Testis (tissue), 3 donors: Measurements from ENCODE around the gene EIF2S3B. TPM values are rescaled to one million over a fixed set of nuclear protein-coding genes. Genes with fewer than 3 reads are reported as not detected.

Experiments used
- polyA plus RNA-seq: library from polyadenylated mRNA; stranded (reverse); fragments of 350-450 nt; fragmentation: Illumina TruSeq; extraction: RNeasy Lipid Tissue Mini Kit (QIAGEN cat#74804); gene quantifications from one replicate; pipeline ENCODE4 v1.2.3, GENCODE V29; 2014; ENCODE audit warnings: low read depth, low replicate concordance; ENCODE audit not compliant: insufficient read depth
- small RNA-seq, 2 donors: library from RNA; depleted of rRNA; stranded (forward); fragments of <200 nt; gene quantifications; one replicate each; pipeline ENCODE3, GENCODE V24; 2016
- total RNA-seq, 2 donors: library from RNA; depleted of rRNA; stranded (reverse); fragments of >200 nt; gene quantifications; one replicate each; pipeline ENCODE4 v1.2.3, GENCODE V29; 2016

The EIF2S3B gene
- total and polyA plus RNA-seq, 3 donors from 2014 or later: 2.1 to 4.1 (median 3.9) TPM

Small RNAs within 50 kb of the gene (small RNA-seq; reads per million reads assigned to genes)
- 0 reads per million in 2 donors for gene SLC25A39P2

Other genes with a start within 250 kb of the EIF2S3B start
- gene KLRD1, start 198.0 kb upstream of the EIF2S3B start, total RNA-seq: under 1 TPM; 0.71 to 0.87 TPM
- 1.6 TPM for gene KLRD1, start 198.0 kb upstream of the EIF2S3B start, polyA plus RNA-seq
- gene KLRK1, start 115.8 kb upstream of the EIF2S3B start, total RNA-seq: 1 to 10 TPM; 1.3 to 2.8 TPM
- gene KLRK1, start 115.8 kb upstream of the EIF2S3B start, polyA plus RNA-seq: 5.4 TPM
- gene KLRC4, start 96.1 kb upstream of the EIF2S3B start, total RNA-seq: not detected
- not detected for gene KLRC4, start 96.1 kb upstream of the EIF2S3B start, polyA plus RNA-seq
- gene KLRC3, start 85.3 kb upstream of the EIF2S3B start, total RNA-seq: 1 to 10 TPM in 1 of 2 donors, not detected in 1; 1.3 TPM
- gene KLRC3, start 85.3 kb upstream of the EIF2S3B start, polyA plus RNA-seq: not detected
- gene KLRC2, start 69.9 kb upstream of the EIF2S3B start, total RNA-seq: under 1 TPM in 1 of 2 donors, not detected in 1; 0.56 TPM
- gene KLRC2, start 69.9 kb upstream of the EIF2S3B start, polyA plus RNA-seq: not detected
- gene KLRC1, start 52.5 kb upstream of the EIF2S3B start, total RNA-seq: 1 to 10 TPM; 1.9 TPM
- 0.37 TPM for gene KLRC1, start 52.5 kb upstream of the EIF2S3B start, polyA plus RNA-seq
- gene MAGOHB, start 107.7 kb downstream of the EIF2S3B start, total RNA-seq: 10 to 100 TPM; 16.1 to 16.7 TPM
- 20.5 TPM for gene MAGOHB, start 107.7 kb downstream of the EIF2S3B start, polyA plus RNA-seq
- gene STYK1, start 168.2 kb downstream of the EIF2S3B start, total RNA-seq: under 1 TPM; 0.24 to 0.50 TPM
- 0.26 TPM for gene STYK1, start 168.2 kb downstream of the EIF2S3B start, polyA plus RNA-seq
- gene YBX3, start 217.4 kb downstream of the EIF2S3B start, total RNA-seq: 100 to 1,000 TPM; 493 to 511 TPM
- gene YBX3, start 217.4 kb downstream of the EIF2S3B start, polyA plus RNA-seq: 1,385 TPM